ENCODE measurements around the gene ERVH48-1.
A peak's percentile ranks its signal among the peaks of the same experiment; 100 is the strongest.
"Not testable (repeated sequence)": the region's sequence is repeated elsewhere in the genome, so short reads cannot be mapped to it uniquely, and the experiment has no call there.

ERVH48-1 gene

GRCh38 chr21:42962380-42963007 lies 37.1 kb upstream of the ERVH48-1 start:
- Histone ChIP-seq H3K4me1 (ENCODE audit: control insufficient read depth, low read depth, low read length) (peaks cover 3% of the 10 kb centered on the region), H3K36me3 (ENCODE audit: control insufficient read depth, low read depth, low read length) (no peaks in the 10 kb centered on the region), H3K27ac (ENCODE audit: low read length) (peak overlapping the region; percentile 57), H3K9me3 (ENCODE audit: control insufficient read depth, low read depth, low read length) (no peaks in the 10 kb centered on the region), H3K9ac (ENCODE audit: low read length) (no peak overlapping the region), H3K27me3 (ENCODE audit: control insufficient read depth, insufficient read depth, low read length) (no peaks in the 10 kb centered on the region), H3K4me3 (ENCODE audit: low read length) (no peak overlapping the region)

- H3K9ac ChIP-seq (ENCODE audit: low read length), result peak overlapping the region; percentile 28
Observed at GRCh38 chr21:42959728-42960127, 34.3 kb upstream of the ERVH48-1 start.

GRCh38 chr21:42958122-42958521 lies 32.7 kb upstream of the ERVH48-1 start:
- peaks cover 19% of the 10 kb centered on the region for H3K4me1 ChIP-seq (ENCODE audit: control insufficient read depth, low read depth, low read length)
- H3K9ac ChIP-seq (ENCODE audit: low read length), result peak overlapping the region; percentile 35
- peak overlapping the region; percentile 71 for H3K27ac ChIP-seq (ENCODE audit: low read length)

More at GRCh38 chr21:42959728-42960127, 34.3 kb upstream of the ERVH48-1 start:
- no peak overlapping the region for H3K4me3 ChIP-seq (ENCODE audit: low read length)
- H3K4me1 ChIP-seq (ENCODE audit: control insufficient read depth, low read depth, low read length), result peaks cover 19% of the 10 kb centered on the region
- H3K9me3 ChIP-seq (ENCODE audit: control insufficient read depth, low read depth, low read length), result no peaks in the 10 kb centered on the region
- H3K27me3 ChIP-seq (ENCODE audit: control insufficient read depth, insufficient read depth, low read length), result no peaks in the 10 kb centered on the region
- H3K27ac ChIP-seq (ENCODE audit: low read length), result peak overlapping the region; percentile 88
- no peaks in the 10 kb centered on the region for H3K36me3 ChIP-seq (ENCODE audit: control insufficient read depth, low read depth, low read length)

GRCh38 chr21:42956824-42957630 lies 31.6 kb upstream of the ERVH48-1 start:
- peak overlapping the region; percentile 71 for H3K27ac ChIP-seq (ENCODE audit: low read length)
- no peaks in the 10 kb centered on the region for H3K36me3 ChIP-seq (ENCODE audit: control insufficient read depth, low read depth, low read length)
- no peaks in the 10 kb centered on the region for H3K27me3 ChIP-seq (ENCODE audit: control insufficient read depth, insufficient read depth, low read length)
- H3K4me3 ChIP-seq (ENCODE audit: low read length), result no peak overlapping the region
- no peaks in the 10 kb centered on the region for H3K9me3 ChIP-seq (ENCODE audit: control insufficient read depth, low read depth, low read length)
- H3K4me1 ChIP-seq (ENCODE audit: control insufficient read depth, low read depth, low read length), result peaks cover 19% of the 10 kb centered on the region
- H3K9ac ChIP-seq (ENCODE audit: low read length), result peak overlapping the region; percentile 35

More at GRCh38 chr21:42958122-42958521, 32.7 kb upstream of the ERVH48-1 start:
- not testable (repeated sequence) for H3K4me3 ChIP-seq (ENCODE audit: low read length); H3K27me3 ChIP-seq (ENCODE audit: control insufficient read depth, insufficient read depth, low read length); H3K9me3 ChIP-seq (ENCODE audit: control insufficient read depth, low read depth, low read length); H3K36me3 ChIP-seq (ENCODE audit: control insufficient read depth, low read depth, low read length)

GRCh38 chr21:42951193-42951592 lies 25.8 kb upstream of the ERVH48-1 start:
- H3K9ac ChIP-seq (ENCODE audit: low read length); H3K4me3 ChIP-seq (ENCODE audit: low read length); H3K9me3 ChIP-seq (ENCODE audit: control insufficient read depth, low read depth, low read length); H3K36me3 ChIP-seq (ENCODE audit: control insufficient read depth, low read depth, low read length); H3K27ac ChIP-seq (ENCODE audit: low read length); H3K4me1 ChIP-seq (ENCODE audit: control insufficient read depth, low read depth, low read length); H3K27me3 ChIP-seq (ENCODE audit: control insufficient read depth, insufficient read depth, low read length): not testable (repeated sequence)

GRCh38 chr21:42949094-42949755 lies 23.8 kb upstream of the ERVH48-1 start:
- not testable (repeated sequence) for H3K27ac ChIP-seq (ENCODE audit: low read length); H3K4me3 ChIP-seq (ENCODE audit: low read length); H3K36me3 ChIP-seq (ENCODE audit: control insufficient read depth, low read depth, low read length); H3K9me3 ChIP-seq (ENCODE audit: control insufficient read depth, low read depth, low read length); H3K9ac ChIP-seq (ENCODE audit: low read length); H3K4me1 ChIP-seq (ENCODE audit: control insufficient read depth, low read depth, low read length); H3K27me3 ChIP-seq (ENCODE audit: control insufficient read depth, insufficient read depth, low read length)

GRCh38 chr21:42942244-42942643 lies 16.8 kb upstream of the ERVH48-1 start:
- Histone ChIP-seq H3K36me3 (ENCODE audit: control insufficient read depth, low read depth, low read length) (no peaks in the 10 kb centered on the region), H3K9me3 (ENCODE audit: control insufficient read depth, low read depth, low read length) (no peaks in the 10 kb centered on the region), H3K4me3 (ENCODE audit: low read length) (no peak overlapping the region), H3K27ac (ENCODE audit: low read length) (no peak overlapping the region), H3K4me1 (ENCODE audit: control insufficient read depth, low read depth, low read length) (peaks cover 4% of the 10 kb centered on the region), H3K9ac (ENCODE audit: low read length) (no peak overlapping the region), H3K27me3 (ENCODE audit: control insufficient read depth, insufficient read depth, low read length) (no peaks in the 10 kb centered on the region)

GRCh38 chr21:42941696-42942085 lies 16.3 kb upstream of the ERVH48-1 start:
- Histone ChIP-seq H3K4me1 (ENCODE audit: control insufficient read depth, low read depth, low read length) (peaks cover 8% of the 10 kb centered on the region), H3K27ac (ENCODE audit: low read length) (no peak overlapping the region), H3K27me3 (ENCODE audit: control insufficient read depth, insufficient read depth, low read length) (no peaks in the 10 kb centered on the region), H3K4me3 (ENCODE audit: low read length) (no peak overlapping the region), H3K36me3 (ENCODE audit: control insufficient read depth, low read depth, low read length) (no peaks in the 10 kb centered on the region), H3K9ac (ENCODE audit: low read length) (no peak overlapping the region), H3K9me3 (ENCODE audit: control insufficient read depth, low read depth, low read length) (no peaks in the 10 kb centered on the region)

GRCh38 chr21:42939582-42940413 lies 14.4 kb upstream of the ERVH48-1 start:
- H3K27ac ChIP-seq (ENCODE audit: low read length), result no peak overlapping the region
- H3K4me1 ChIP-seq (ENCODE audit: control insufficient read depth, low read depth, low read length), result peaks cover 15% of the 10 kb centered on the region

GRCh38 chr21:42938606-42938995 lies 13.2 kb upstream of the ERVH48-1 start:
- not testable (repeated sequence) for H3K27me3 ChIP-seq (ENCODE audit: control insufficient read depth, insufficient read depth, low read length); H3K4me3 ChIP-seq (ENCODE audit: low read length); H3K36me3 ChIP-seq (ENCODE audit: control insufficient read depth, low read depth, low read length); H3K9ac ChIP-seq (ENCODE audit: low read length); H3K27ac ChIP-seq (ENCODE audit: low read length); H3K9me3 ChIP-seq (ENCODE audit: control insufficient read depth, low read depth, low read length)
- peaks cover 15% of the 10 kb centered on the region for H3K4me1 ChIP-seq (ENCODE audit: control insufficient read depth, low read depth, low read length)

More at GRCh38 chr21:42939582-42940413, 14.4 kb upstream of the ERVH48-1 start:
- H3K27me3 ChIP-seq (ENCODE audit: control insufficient read depth, insufficient read depth, low read length), result no peaks in the 10 kb centered on the region
- no peak overlapping the region for H3K9ac ChIP-seq (ENCODE audit: low read length)
- no peak overlapping the region for H3K4me3 ChIP-seq (ENCODE audit: low read length)
- H3K9me3 ChIP-seq (ENCODE audit: control insufficient read depth, low read depth, low read length), result no peaks in the 10 kb centered on the region
- no peaks in the 10 kb centered on the region for H3K36me3 ChIP-seq (ENCODE audit: control insufficient read depth, low read depth, low read length)

- H3K9ac ChIP-seq (ENCODE audit: low read length), result no peak overlapping the region
- no peaks in the 10 kb centered on the region for H3K36me3 ChIP-seq (ENCODE audit: control insufficient read depth, low read depth, low read length)
- H3K4me3 ChIP-seq (ENCODE audit: low read length), result no peak overlapping the region
- H3K27me3 ChIP-seq (ENCODE audit: control insufficient read depth, insufficient read depth, low read length), result no peaks in the 10 kb centered on the region
- no peaks in the 10 kb centered on the region for H3K9me3 ChIP-seq (ENCODE audit: control insufficient read depth, low read depth, low read length)
- H3K4me1 ChIP-seq (ENCODE audit: control insufficient read depth, low read depth, low read length), result peaks cover 15% of the 10 kb centered on the region
- H3K27ac ChIP-seq (ENCODE audit: low read length), result peak overlapping the region; percentile 3
Observed at GRCh38 chr21:42937960-42938605, 12.7 kb upstream of the ERVH48-1 start.
